HUDEP-2 (cell line): ENCODE results near the gene BCL7B.
A peak's percentile ranks its signal among the peaks of the same experiment; 100 is the strongest.
"Not testable (repeated sequence)": the region's sequence is repeated elsewhere in the genome, so short reads cannot be mapped to it uniquely, and the experiment has no call there.

Experiments
- DNase-seq, 76 experiments: peaks; one replicate each; lab custom pipeline; 2025; ENCODE audit not compliant: unreplicated experiment in 76 of 76; lab: John Stamatoyannopoulos, UW

BCL7B gene

GRCh38 chr7:73537051-73537450 lies 20.4 kb downstream of the BCL7B start:
- DNase-seq, result no peak

- DNase-seq, result no peak
These were observed 21.0 kb downstream of the BCL7B start for GRCh38 chr7:73536479-73536878.

DNA sequence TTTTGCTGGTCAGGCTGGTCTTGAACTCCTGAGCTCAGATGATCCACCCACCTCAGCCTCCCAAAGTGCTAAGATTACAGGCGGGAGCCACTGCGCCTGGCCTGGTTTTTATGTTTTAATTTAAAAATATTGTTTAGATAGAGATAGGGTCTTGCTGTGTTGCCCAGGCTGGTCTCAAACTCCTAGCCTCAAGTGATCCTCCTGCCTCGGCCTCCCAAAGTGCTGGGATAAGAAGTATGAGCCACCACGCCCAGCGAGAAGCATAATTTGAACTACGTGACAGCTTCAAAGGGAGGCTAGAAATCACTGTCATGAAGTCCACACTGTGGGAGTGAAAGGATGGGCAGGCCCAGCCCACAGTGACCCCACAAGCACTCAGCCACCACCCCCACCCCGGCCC lies 21.6 kb downstream of the BCL7B start:
- DNase-seq, result not testable (repeated sequence)

- no peak for DNase-seq
These were observed 23.7 kb downstream of the BCL7B start for GRCh38 chr7:73533742-73534141.

- DNase-seq, result no peak
These were observed 25.3 kb downstream of the BCL7B start for GRCh38 chr7:73532224-73532623.

GRCh38 chr7:73530800-73531199 lies 26.7 kb downstream of the BCL7B start:
- peak in 1 of 76 experiments; percentile 1 for DNase-seq

- DNase-seq, result no peak
These were observed 30.3 kb downstream of the BCL7B start for GRCh38 chr7:73526896-73527821.

DNA sequence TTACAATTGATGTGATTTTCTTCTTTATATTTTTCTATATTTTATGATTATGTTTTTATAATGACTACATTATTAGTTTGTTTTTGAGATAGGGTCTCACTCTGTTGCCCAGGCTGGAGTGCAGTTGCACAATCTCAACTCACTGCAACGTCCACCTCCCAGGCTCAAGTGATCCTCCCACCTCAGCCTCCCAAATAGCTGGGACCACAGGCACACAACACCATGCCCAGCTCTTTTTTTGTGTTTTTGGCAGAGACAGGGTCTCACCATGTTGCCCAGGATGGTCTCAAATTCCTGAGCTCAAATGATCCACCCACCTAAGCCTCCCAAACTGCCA lies 31.4 kb downstream of the BCL7B start:
- DNase-seq, result not testable (repeated sequence)

DNA sequence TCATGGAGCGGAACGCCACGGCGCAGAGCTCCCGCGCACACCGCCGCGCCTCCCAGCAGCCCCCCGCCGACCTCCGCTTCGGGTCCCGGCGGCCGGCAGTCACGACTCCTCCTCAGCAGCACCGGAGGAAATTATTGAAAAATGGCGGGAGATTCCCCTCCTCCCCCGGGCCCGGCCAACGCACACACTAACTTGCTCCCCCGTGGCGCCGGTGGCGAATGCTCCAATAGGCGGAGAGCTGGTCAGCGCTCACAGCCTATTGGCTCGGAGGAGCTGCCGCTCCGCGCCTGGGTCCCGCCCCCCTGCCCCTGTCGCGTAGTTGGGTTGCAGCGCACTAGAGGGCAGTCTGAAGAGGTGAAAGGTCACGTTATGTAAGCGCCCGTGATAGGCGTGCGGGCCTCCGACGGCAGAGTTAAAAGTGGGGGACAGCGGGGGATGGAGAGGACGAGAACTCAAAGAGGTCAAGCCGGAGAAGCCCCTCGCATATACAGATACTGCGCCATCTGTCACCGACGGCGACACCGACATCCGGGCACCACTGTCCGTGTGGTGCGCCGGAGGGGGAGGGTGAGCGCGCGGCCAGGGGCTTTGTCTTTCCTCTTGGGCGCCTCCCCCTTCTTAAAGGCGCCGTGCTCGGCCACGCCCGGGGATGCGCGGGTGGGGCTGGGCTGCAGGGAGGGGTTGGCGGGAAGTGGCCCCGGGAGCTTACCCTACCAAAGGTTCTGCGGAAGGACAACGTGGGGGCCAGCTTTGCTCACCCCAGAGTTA lies 35.2 kb downstream of the BCL7B start, which contains the start of gene BAZ1B:
Gene BAZ1B (minus strand): TSS at position 189 of the 768 bp plus-strand sequence. CDS start 360 bp downstream, outside the sequence.
- peak; percentile 45 to 99 (median 96) for DNase-seq

- peak in 44 of 76 experiments; percentile 29 to 86 (median 66) for DNase-seq
These were observed 35.8 kb downstream of the BCL7B start for GRCh38 chr7:73521636-73522104.

DNA sequence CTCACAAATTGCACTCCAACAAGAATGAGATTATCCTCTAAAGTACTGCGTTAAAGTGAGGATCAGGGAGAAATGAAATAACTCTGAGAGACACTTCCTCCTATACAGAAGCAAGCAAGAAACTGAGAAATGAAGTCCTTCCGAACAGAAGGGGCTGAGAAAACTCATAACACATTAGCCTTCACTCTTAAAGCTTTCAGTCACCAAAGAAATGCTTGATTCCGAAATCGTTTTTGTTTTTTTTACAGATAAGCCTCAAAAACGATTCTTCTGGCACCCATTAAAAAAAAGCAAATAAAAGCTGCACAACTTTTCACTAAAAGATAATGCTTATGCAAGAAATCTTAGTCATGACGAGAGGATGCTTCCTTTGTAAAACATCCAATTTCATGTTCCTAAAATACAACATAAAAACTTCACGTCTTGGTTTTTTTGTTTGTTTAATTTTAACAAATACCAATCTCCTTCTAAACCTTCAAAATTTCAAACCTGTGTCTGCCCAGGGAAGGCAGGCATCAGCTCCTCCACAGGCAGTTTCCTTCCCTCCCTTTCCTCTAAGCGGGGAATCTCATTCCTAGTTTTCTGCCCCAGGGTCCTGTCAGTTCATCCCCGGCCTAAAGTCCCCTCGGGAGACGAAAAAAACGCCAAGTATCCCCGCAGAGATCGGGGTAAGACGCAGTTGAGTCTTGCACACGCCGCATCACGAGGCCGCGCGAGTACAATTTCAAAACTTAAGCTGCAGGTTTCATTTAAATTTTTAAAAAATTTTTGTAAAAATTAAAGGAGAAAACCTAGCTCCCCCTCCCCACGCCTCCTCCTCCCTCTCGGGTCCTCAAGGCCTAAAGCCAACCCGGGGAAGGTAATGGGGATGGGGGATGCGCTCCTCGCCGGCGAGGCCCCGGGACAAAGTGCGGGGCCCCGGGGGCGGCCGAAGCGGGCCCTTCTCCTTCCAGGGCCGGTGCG lies 36.5 kb downstream of the BCL7B start:
- DNase-seq, result peak in 3 of 76 experiments; percentile 17 to 30 (median 20)

GRCh38 chr7:73519867-73520672 lies 37.4 kb downstream of the BCL7B start:
- DNase-seq, result peak in 40 of 76 experiments; percentile 1 to 51 (median 16)

GRCh38 chr7:73518470-73518869 lies 39.0 kb downstream of the BCL7B start:
- no peak for DNase-seq

GRCh38 chr7:73517241-73517995 lies 40.1 kb downstream of the BCL7B start:
- no peak for DNase-seq

GRCh38 chr7:73515178-73515577 lies 42.3 kb downstream of the BCL7B start:
- no peak for DNase-seq

DNA sequence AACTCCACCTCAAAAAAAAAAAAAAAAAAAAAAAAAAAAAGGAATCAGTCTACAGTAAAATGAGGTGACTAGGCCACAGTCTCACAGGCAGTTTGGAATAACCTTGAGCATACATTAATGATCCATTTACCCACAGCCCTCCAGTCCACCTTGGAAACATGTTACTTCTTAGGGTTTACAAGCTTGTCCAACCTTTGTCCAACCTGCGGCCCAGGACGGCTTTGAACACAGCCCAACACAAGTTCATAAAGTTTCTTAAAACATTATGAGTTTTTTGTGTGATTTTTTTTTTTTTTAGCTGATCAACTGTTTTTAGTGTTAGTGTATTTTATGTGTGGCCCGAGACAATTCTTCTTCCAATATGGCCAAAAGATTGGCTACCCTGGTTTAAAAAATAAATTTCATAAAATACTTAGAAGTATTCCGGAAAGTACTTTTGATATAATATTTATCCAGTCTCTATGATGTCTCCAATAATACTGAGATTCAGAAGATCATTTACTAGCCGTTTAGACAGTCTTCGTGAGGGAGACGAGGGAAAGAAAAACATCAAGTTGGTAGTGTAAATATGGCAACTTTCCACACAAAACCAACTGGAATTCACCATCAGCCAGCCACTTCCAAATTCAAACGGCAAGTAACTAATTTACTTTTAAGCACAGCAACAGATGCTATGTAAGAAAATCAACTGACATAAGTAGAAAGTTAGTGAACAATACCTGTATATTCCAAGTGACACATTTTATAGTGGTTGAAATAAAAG lies 45.3 kb downstream of the BCL7B start:
- DNase-seq, result no peak

- no peak for DNase-seq
These were observed 48.0 kb downstream of the BCL7B start for GRCh38 chr7:73509463-73509862.

GRCh38 chr7:73507556-73507955 lies 49.9 kb downstream of the BCL7B start:
- no peak for DNase-seq
